GM12878 (cell line): ENCODE measurements around the gene ARHGAP26.

Source experiments
- EZH2 ChIP-seq: IDR thresholded peaks from 2 replicates; pipeline ENCODE4 v1.6.1; 2012; ENCODE audit warnings: low read depth, mild to moderate bottlenecking, control low read depth, inconsistent platforms, low read length, borderline replicate concordance; ENCODE audit not compliant: control insufficient read depth
- FOXK2 ChIP-seq: fragments of 450-650 bp; IDR thresholded peaks from 2 replicates; pipeline ENCODE4 v1.6.1; 2017; ENCODE audit warnings: mild to moderate bottlenecking, moderate library complexity
- TF ChIP-seq, protein P1 (sequence below), 3 experiments: IDR thresholded peaks in 2 of 3; conservative IDR thresholded peaks in 1 of 3; 2 replicates each; pipeline ENCODE4 v1.5.1; 2011; ENCODE audit warnings: low read depth in 3 of 3, low read length in 3 of 3, mild to moderate bottlenecking in 3 of 3, control low read depth in 2 of 3, moderate library complexity in 2 of 3, inconsistent platforms in 1 of 3, mixed read lengths in 1 of 3; ENCODE audit not compliant: control insufficient read depth in 2 of 3, insufficient read depth in 1 of 3; ENCODE audit errors: extremely low read depth in 1 of 3

- TF ChIP-seq FOXK2: no peak
- TF ChIP-seq, protein P1, sequence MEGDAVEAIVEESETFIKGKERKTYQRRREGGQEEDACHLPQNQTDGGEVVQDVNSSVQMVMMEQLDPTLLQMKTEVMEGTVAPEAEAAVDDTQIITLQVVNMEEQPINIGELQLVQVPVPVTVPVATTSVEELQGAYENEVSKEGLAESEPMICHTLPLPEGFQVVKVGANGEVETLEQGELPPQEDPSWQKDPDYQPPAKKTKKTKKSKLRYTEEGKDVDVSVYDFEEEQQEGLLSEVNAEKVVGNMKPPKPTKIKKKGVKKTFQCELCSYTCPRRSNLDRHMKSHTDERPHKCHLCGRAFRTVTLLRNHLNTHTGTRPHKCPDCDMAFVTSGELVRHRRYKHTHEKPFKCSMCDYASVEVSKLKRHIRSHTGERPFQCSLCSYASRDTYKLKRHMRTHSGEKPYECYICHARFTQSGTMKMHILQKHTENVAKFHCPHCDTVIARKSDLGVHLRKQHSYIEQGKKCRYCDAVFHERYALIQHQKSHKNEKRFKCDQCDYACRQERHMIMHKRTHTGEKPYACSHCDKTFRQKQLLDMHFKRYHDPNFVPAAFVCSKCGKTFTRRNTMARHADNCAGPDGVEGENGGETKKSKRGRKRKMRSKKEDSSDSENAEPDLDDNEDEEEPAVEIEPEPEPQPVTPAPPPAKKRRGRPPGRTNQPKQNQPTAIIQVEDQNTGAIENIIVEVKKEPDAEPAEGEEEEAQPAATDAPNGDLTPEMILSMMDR (IDR thresholded peaks at IDR 0.05 in 2 of 3, conservative IDR thresholded peaks at IDR 0.05 in 1 of 3; ENCODE audit: control insufficient read depth in 2 of 3, extremely low read depth in 1 of 3, insufficient read depth in 1 of 3, low read depth in 3 of 3, low read length in 3 of 3): no peak
- TF ChIP-seq EZH2: no peak
Observed at GRCh38 chr5:143126174-143127019, 356.2 kb downstream of the ARHGAP26 start.
